ENCODE data around the gene CCR3.

Gene CCR3

GRCh38 chr3:46221391-46221790, 20.9 kb upstream of the CCR3 start:
- no peak for DNase-seq (ENCODE audit: low spot score)

DNA sequence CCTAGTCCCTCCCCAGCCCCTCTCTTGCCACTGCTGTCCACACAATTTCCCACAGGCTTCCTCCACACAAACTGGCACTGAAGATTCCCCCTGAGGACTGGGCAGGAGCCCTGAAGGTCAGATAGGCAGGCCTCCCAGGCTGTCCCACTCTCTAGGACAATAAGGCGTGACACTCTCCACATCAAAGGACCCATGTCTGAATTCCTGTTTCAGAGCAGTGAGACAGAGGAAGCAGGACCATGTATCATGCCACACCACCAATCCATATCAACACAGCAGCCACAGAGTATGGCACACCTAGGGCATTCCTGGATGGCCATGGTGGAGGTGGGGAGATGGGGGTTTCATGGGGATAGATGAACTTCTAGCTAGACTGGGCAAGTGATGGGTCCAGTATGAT, 20.3 kb upstream of the CCR3 start:
- DNase-seq (ENCODE audit: low spot score), result no peak

DNA sequence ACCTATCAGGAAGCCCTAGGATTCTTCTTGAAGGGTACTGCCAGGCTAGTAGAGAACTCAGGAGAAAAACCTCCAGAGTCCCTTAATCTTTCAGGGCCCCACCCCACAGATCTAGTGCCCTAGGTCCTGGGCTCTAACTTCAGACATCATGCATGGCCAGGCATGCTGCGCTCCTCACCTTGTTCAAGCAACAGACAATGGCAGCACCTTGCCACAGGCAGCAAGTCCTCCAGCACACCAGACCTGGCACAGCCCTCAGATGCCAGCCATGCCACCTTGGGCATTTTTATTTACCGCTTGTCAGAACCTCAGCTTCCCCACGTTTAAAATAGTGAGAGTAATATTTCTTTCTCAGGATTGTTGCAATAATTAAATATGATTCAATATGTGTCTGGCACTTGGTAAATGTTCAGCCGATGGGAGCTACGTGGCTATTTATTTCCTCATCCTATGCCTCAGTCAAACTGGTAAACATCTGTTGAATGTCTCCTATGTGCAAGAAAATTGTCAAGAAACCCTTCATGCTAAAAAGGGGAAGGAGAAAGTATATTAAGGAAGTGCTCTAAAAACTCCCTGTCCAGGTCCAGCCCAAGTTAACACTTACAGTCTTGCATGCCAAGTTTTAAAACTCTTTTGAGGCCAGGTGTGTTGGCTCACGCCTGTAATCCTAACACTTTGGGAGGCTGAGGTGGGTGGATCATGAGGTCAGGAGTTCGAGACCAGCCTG, 19.7 kb upstream of the CCR3 start:
- DNase-seq (ENCODE audit: low spot score), result no peak

DNA sequence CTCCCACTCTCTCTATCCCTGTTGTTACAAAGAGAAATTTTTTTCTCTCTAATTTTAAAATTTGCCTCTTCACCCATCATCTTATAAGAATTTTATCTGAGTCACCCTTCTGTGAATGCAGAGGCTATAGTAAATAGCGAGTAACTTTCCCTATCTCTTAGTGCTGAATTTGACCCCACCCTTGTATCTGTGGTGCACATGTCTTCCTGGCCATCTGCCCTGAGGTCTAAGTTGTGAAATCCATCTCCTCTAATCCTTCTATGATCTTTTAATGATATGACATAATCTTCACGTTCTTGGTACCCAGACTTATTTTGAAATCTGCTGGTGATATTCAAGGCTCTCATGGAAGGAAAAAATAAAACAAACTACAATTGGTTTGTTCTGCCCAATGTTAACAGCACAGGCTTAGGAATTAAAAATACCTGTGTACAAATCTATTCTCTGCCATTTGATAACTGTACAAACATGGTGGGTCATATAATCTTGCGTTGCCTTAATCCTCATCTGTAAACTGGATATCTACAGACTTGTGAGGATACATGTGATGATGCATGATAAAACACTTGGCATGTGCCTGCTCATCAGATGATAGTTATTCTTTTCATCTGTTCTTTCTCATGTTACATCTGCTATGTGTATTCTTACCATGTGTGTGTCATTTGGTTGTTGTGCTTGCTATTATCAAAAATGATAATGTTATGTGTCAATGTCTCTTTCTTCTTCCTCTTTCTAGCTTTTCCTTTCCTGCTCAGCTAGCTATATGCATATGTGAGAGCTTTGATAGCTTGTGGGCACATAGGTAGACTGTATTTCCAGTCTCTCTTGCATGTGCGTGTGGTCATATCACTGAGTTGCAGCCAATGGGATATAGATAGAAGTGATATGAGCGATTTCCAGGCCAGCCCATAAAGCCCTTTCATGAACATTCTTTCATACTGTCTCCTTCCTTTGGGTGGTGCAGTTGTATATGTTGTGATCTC, 13.7 kb upstream of the CCR3 start:
- no peak for DNase-seq (ENCODE audit: low spot score)

GRCh38 chr3:46231323-46231722, 10.9 kb upstream of the CCR3 start:
- no peak for DNase-seq (ENCODE audit: low spot score)

DNA sequence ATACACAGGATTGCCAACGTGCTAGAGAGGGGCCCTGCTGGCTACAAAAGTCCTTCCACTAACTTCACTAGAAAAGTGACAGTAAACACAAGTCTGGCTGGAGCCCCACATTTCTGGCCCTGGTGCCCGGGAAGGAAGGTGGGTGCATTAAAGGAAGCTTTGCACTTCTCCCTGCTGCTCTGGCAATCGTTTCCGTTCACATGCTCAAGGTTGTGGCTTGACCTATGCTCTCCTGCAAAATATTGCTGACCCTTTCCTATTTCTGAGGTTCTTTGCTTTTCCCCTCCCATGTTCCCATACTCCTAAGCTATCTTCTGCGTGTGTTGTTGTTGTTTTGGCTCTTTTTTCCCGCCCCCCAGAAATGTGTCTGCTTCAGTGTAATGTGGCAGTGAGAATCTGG, 9.1 kb upstream of the CCR3 start:
- no peak for DNase-seq (ENCODE audit: low spot score)

DNA sequence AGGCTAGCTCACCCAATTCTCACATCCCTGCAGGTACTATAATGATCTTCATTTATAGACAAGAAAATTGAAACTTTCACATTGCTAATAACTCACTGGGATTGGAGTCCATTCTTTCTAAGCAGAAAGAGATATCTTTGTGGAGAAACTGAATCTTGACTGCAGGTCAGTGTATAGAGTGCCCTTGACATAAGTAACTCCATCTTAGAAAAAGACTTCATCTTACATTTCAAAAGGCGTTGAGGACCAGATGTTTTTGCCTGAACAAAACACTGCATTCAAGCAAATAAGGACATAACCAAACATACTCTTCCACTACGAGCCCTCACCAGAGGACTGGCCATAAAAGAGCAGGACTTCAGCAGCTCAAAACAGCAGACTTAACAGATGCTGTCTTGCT, 6.8 kb upstream of the CCR3 start:
- no peak for DNase-seq (ENCODE audit: low spot score)

GRCh38 chr3:46236294-46237054, 5.8 kb upstream of the CCR3 start:
- no peak for DNase-seq (ENCODE audit: low spot score)

- DNase-seq (ENCODE audit: low spot score), result no peak
Observed at GRCh38 chr3:46238386-46238785, 3.9 kb upstream of the CCR3 start.

DNA sequence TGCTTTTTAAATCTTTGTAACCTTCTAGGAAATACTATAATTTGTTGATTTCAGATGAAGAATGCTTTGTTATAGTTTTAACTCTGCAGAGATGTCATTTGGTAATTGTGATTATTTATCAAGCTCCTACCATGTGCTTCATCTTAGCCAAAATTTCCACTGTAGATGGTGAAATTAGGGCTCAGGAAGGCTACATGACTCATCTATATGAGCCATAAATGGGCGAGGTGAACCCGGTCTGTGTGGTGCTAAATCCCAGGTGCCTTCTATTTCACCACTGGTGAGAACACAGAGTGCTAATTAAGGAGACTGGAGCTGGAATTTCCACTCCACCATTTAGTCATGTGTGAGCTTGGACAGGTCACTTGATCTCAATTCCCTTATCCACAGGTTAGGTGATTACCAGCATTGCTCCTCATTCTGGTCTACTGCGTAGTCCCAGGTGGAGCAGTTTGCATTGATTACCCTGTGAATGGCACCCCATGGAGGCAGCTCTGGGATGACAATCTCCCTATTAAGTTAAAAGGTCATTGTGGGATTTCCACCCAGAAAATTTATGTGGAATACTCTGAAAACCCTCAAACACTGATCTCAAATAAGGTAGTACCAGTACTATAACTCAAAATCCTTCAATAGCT, 2.8 kb upstream of the CCR3 start:
- DNase-seq (ENCODE audit: low spot score), result no peak

- no peak for DNase-seq (ENCODE audit: low spot score)
Observed at GRCh38 chr3:46239952-46240351, 2.3 kb upstream of the CCR3 start.

- no peak for DNase-seq (ENCODE audit: low spot score)
Observed at GRCh38 chr3:46243560-46243959, 1.3 kb downstream of the CCR3 start.

GRCh38 chr3:46245146-46245545, 2.9 kb downstream of the CCR3 start:
- no peak for DNase-seq (ENCODE audit: low spot score)

DNA sequence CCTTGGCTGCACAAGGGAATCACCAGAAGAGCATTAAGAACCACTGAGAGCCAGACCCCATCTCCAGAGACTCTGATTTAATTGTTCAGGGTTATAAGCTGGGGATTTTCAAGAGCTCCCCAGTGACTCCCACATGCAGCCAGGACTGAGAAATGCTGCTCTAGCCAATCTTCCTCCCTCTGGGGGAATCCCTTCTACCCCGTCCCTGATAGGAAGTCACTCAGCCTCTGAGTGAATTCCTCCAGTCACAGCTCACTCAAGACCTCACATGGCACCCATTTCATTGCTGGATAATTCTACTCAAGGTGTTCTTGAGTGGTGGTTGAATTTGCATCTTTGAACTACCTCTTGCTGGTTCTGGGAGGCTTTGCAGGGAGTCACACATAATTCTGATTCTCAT, 10.7 kb downstream of the CCR3 start:
- DNase-seq (ENCODE audit: low spot score), result no peak

DNA sequence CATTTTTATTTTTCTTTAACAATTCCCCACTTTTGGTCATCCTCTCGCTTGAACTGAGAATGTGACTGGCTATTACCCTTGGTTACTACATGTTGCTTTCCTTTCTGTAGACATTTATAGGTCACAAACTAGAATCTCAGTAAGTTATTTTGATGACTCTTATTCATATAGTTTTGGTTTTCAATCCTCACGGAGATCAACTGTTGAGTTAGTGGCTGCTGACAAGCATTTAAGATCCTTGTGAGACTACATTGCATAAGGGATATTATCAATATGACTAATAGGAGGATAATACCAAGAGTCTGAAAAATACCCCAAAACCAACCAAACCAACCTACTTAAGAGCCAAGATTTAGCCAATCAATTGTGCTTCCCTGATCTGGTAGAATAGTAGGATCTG, 16.3 kb downstream of the CCR3 start:
- DNase-seq (ENCODE audit: low spot score), result no peak

DNA sequence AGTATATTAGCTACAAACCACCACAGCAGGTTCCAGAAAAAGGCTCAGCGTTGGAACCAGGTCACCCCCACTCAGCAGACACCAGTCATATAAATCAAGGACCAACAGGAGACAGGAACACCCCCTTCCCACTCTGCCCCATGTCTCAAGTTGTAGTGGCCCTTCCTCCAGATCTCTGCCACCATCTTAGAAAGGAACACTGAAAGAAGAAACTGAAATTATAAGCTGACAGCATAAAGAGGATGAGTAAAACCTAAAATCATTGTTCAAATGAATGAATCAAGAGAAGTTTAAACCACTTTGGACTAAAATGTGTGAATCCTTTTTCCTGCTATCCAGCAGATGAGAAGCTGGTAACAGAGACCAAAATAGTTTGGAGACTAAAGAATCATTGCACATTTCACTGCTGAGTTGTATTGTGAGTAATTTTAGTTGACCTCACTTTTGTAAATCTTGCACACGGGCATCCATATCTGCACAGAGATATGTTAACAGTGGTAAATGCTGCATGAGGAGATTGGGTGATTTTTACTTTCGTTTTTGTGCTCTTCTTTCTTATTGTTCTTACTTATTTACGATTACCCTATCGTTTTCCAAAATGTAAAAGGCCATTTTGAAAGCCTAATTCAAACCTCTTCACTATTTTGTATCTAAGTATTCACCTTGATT, 19.8 kb downstream of the CCR3 start:
- DNase-seq (ENCODE audit: low spot score), result no peak

- no peak for DNase-seq (ENCODE audit: low spot score)
Observed at GRCh38 chr3:46264002-46264401, 21.7 kb downstream of the CCR3 start.

DNA sequence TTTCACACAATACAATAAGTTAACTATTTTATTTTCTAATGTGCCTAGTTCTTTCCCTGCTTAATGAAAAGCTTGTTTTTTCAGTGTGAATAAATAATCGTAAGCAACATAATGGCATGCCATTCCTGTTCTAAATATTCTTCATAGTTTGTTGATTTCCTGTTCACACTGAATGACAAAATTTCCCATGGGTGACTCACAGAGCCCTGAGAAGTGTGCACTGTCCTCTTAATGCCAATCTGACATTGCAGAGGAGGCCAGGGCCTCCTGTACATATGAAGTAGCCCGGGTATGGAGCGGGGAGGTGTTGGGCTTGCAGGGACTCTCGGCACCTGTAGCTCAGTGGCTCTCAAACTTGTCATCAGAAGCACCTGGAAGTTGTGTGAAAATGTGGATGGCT, 24.3 kb downstream of the CCR3 start:
- no peak for DNase-seq (ENCODE audit: low spot score)

- DNase-seq (ENCODE audit: low spot score), result no peak
Observed at GRCh38 chr3:46269556-46269955, 27.3 kb downstream of the CCR3 start.

DNA sequence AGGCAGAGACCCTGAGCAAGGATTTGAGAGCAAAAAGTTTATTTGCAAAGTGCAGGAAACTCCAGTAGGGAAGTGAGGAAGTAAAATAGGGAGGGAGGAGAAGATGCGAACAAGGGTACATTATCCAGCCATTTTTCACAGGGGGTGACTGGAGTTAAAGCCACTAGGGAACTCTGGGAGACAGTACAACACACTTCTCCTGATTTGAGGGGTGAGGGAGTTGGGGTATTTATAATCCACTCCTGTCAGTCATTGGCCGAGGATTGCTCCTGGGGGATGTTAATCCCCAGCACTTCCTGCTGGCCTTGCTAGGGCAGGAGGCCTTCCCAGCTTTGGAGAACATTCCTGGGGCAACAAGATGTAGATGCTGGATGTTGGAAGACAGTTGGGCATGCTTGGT, 28.2 kb downstream of the CCR3 start:
- no peak for DNase-seq (ENCODE audit: low spot score)

DNA sequence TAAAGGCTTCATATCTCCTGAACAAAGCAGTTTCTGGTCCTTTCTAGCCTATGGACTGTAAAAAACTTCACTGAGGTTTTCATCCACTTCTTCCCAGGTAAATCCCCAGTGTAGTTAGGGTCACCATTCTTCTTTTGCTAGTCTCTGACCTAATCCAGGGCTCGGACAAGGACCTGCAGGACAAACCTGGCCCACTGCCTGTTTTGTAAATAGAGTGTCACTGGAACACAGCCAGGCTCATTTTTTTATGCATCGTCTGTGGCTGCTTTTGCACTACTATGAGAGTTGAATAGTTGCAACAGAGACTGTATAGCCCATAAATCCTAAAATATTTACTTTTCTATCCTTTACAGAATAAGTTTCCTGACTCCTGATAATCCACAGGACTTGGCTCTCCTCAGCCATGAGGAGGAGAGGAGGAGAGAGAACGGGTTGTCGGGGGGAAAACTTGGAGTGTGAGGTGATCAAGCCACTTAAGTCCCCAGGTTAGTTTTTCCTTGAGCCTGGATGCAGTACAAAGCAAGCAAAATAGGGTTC, 29.0 kb downstream of the CCR3 start:
- no peak for DNase-seq (ENCODE audit: low spot score)
